Keratinocyte (primary cell): ENCODE data around the gene TRH. TPM values are rescaled to one million over a fixed set of nuclear protein-coding genes. Genes with fewer than 3 reads are reported as not detected.
A peak's percentile ranks its signal among the peaks of the same experiment; 100 is the strongest.
"Not testable (repeated sequence)": the region's sequence is repeated elsewhere in the genome, so short reads cannot be mapped to it uniquely, and the experiment has no call there.

Experiments
- DNase-seq: peaks from one replicate; pipeline ENCODE4 v3.0.0-alpha.2; 2011; ENCODE audit warnings: low read depth, missing footprints, low spot score
- FAIRE-seq: peaks from 2 replicates; lab custom pipeline; 2011; peaks lifted over from hg19 to GRCh38; lab: Jason Lieb, UNC
- H2AFZ ChIP-seq: 2 replicates; pipeline ENCODE4 v1.6.0; 2012; ENCODE audit warnings: low read length, control low read depth, inconsistent platforms; ENCODE audit not compliant: control insufficient read depth
- H3K27ac ChIP-seq: 2 replicates; pipeline ENCODE4 v1.5.1; 2011; ENCODE audit warnings: low read length; ENCODE audit not compliant: control insufficient read depth, insufficient read depth
- H3K27me3 ChIP-seq: 3 replicates; pipeline ENCODE4 v1.6.0; 2011; ENCODE audit warnings: low read length; ENCODE audit not compliant: control insufficient read depth, insufficient read depth; ENCODE audit errors: extremely low read depth
- H3K36me3 ChIP-seq, 2 experiments: 2 replicates in 1 of 2; 3 replicates in 1 of 2; pipeline ENCODE4 v1.5.1; 2011; ENCODE audit warnings: low read length in 2 of 2, mild to moderate bottlenecking in 1 of 2; ENCODE audit not compliant: control insufficient read depth in 2 of 2, insufficient read depth in 2 of 2; ENCODE audit errors: extremely low read depth in 1 of 2
- H3K4me1 ChIP-seq: 3 replicates; pipeline ENCODE4 v1.5.1; 2011; ENCODE audit warnings: low read length; ENCODE audit not compliant: control insufficient read depth, insufficient read depth; ENCODE audit errors: extremely low read depth
- H3K4me2 ChIP-seq: 3 replicates; pipeline ENCODE4 v1.6.0; 2011; ENCODE audit warnings: low read depth, low read length; ENCODE audit not compliant: control insufficient read depth, insufficient read depth; ENCODE audit errors: extremely low read depth
- H3K4me3 ChIP-seq, 3 experiments: fragments of 200-600 bp in 1 of 3; sonication (generic) in 1 of 3; 2 replicates in 2 of 3; 3 replicates in 1 of 3; pipeline ENCODE4 v1.5.1; 2011 to 2016; ENCODE audit warnings: low read length in 3 of 3, mild to moderate bottlenecking in 3 of 3, control low read depth in 2 of 3, inconsistent platforms in 1 of 3, low read depth in 1 of 3, mixed read lengths in 1 of 3, mixed run types in 1 of 3, moderate library complexity in 1 of 3; ENCODE audit not compliant: control insufficient read depth in 2 of 3, insufficient read depth in 2 of 3; ENCODE audit errors: extremely low read depth in 1 of 3
- H3K79me2 ChIP-seq: 2 replicates; pipeline ENCODE4 v1.6.0; 2012; ENCODE audit warnings: low read length; ENCODE audit not compliant: control insufficient read depth, insufficient read depth
- H3K9ac ChIP-seq: 3 replicates; pipeline ENCODE4 v1.6.0; 2011; ENCODE audit warnings: low read length; ENCODE audit not compliant: control insufficient read depth, insufficient read depth; ENCODE audit errors: extremely low read depth
- H3K9me1 ChIP-seq: 3 replicates; pipeline ENCODE4 v1.6.0; 2011; ENCODE audit warnings: low read length; ENCODE audit not compliant: control insufficient read depth, insufficient read depth; ENCODE audit errors: extremely low read depth
- H3K9me3 ChIP-seq: 2 replicates; pipeline ENCODE4 v1.5.1; 2012; ENCODE audit warnings: low read depth, low read length; ENCODE audit not compliant: control insufficient read depth
- H4K20me1 ChIP-seq: 3 replicates; pipeline ENCODE4 v1.6.0; 2011; ENCODE audit warnings: low read length; ENCODE audit not compliant: control insufficient read depth, insufficient read depth; ENCODE audit errors: extremely low read depth
- CTCF ChIP-seq, 3 experiments: IDR thresholded peaks in 1 of 3; conservative IDR thresholded peaks in 1 of 3; optimal IDR thresholded peaks in 1 of 3; 2 replicates in 2 of 3; 3 replicates in 1 of 3; pipeline versions ENCODE3 to v1.5.1; 2011; ENCODE audit warnings: low read length in 3 of 3, mild to moderate bottlenecking in 3 of 3, moderate library complexity in 2 of 3, control low read depth in 1 of 3, inconsistent platforms in 1 of 3; ENCODE audit not compliant: insufficient read depth in 2 of 3; ENCODE audit errors: extremely low read depth in 1 of 3
- EZH2 ChIP-seq: IDR thresholded peaks from one replicate; pipeline ENCODE4 v1.6.1; 2012; ENCODE audit warnings: inconsistent platforms, mild to moderate bottlenecking, low read length, moderate library complexity
- dilution Hi-C: fragments of 300-500 bp; cut with MboI; formaldehyde crosslinking; loops from one replicate; pipeline ENCODE4 v1.7.0; 2020; ENCODE audit warnings: low sequenced_read_pairs; ENCODE audit not compliant: extremely low pct_ligation_motif_present
- polyA plus RNA-seq, 5 experiments: library from polyadenylated mRNA; depleted of rRNA in 3 of 5; stranded (reverse) in 3 of 5; stranded (forward) in 1 of 5; unstranded in 1 of 5; fragments of >200 nt; gene quantifications; 1 replicate in 1 of 5; 2 replicates in 3 of 5; 3 replicates in 1 of 5; pipeline versions ENCODE4 v1.2.1 to v1.2.3, GENCODE V29; 2011 to 2012; ENCODE audit warnings: missing spikeins in 2 of 5, low read depth in 1 of 5, low replicate concordance in 1 of 5

TRH gene
- polyA plus RNA-seq, 1 donor (not counting 4 experiments of a cell fraction or from before 2014, with no cell fraction given) = not detected

GRCh38 chr3:130002666-130003598 is 28.4 kb downstream of the TRH start:
- H3K79me2 ChIP-seq, H3K9me3 ChIP-seq, H3K9ac ChIP-seq, H3K27ac ChIP-seq, H3K36me3 ChIP-seq, dilution Hi-C loops, H4K20me1 ChIP-seq, DNase-seq, H2AFZ ChIP-seq, H3K9me1 ChIP-seq, H3K27me3 ChIP-seq, FAIRE-seq, H3K4me1 ChIP-seq: not testable (repeated sequence)
- peak overlapping the region in 1 of 3 experiments; percentile 22 for H3K4me3 ChIP-seq
- TF ChIP-seq CTCF (optimal IDR thresholded peaks at IDR 0.05 in 1 of 3, IDR thresholded peaks at IDR 0.05 in 1 of 3, conservative IDR thresholded peaks at IDR 0.05 in 1 of 3; ENCODE audit: extremely low read depth in 1 of 3, insufficient read depth in 2 of 3, low read length in 3 of 3) = peak in 1 of 3 experiments; percentile 48
- peak overlapping the region; percentile 51 for H3K4me2 ChIP-seq

- H4K20me1 ChIP-seq = no peaks in the 10 kb centered on the region
- no peak overlapping the region for H3K9ac ChIP-seq
- H3K27ac ChIP-seq = no peak overlapping the region
- dilution Hi-C loops = no loop called here
- no peaks in the 10 kb centered on the region for H3K4me1 ChIP-seq
- no peak for DNase-seq
- H3K9me3 ChIP-seq = no peaks in the 10 kb centered on the region
- H3K4me3 ChIP-seq = no peak overlapping the region
- no peak for FAIRE-seq
- H3K36me3 ChIP-seq = no peaks in the 10 kb centered on the region
- no peaks in the 10 kb centered on the region for H3K79me2 ChIP-seq
- H3K4me2 ChIP-seq = no peak overlapping the region
- H3K9me1 ChIP-seq = no peaks in the 10 kb centered on the region
- H2AFZ ChIP-seq = no peak overlapping the region
- H3K27me3 ChIP-seq = no peaks in the 10 kb centered on the region
- TF ChIP-seq CTCF (optimal IDR thresholded peaks at IDR 0.05 in 1 of 3, IDR thresholded peaks at IDR 0.05 in 1 of 3, conservative IDR thresholded peaks at IDR 0.05 in 1 of 3; ENCODE audit: extremely low read depth in 1 of 3, insufficient read depth in 2 of 3, low read length in 3 of 3) (no peak), EZH2 (no peak)
These were observed 36.0 kb downstream of the TRH start for GRCh38 chr3:130010556-130010955.

GRCh38 chr3:130012108-130012507 is 37.6 kb downstream of the TRH start:
- H3K27me3 ChIP-seq, H3K9me3 ChIP-seq, H2AFZ ChIP-seq, DNase-seq, H3K4me3 ChIP-seq, H3K79me2 ChIP-seq, H3K9me1 ChIP-seq, FAIRE-seq, H3K27ac ChIP-seq, H3K36me3 ChIP-seq, dilution Hi-C loops, H3K4me1 ChIP-seq, H3K9ac ChIP-seq, H3K4me2 ChIP-seq, H4K20me1 ChIP-seq: not testable (repeated sequence)
